Activated T-helper 1 cell treated with Interleukin-2 at 50 U/mL for 16 hours (primary cell): ENCODE measurements around the gene ACTR8.

Experiments
- DNase-seq: peaks from one replicate; pipeline ENCODE4 v3.0.0-alpha.2; 2020; ENCODE audit warnings: low read depth

Gene ACTR8

DNA sequence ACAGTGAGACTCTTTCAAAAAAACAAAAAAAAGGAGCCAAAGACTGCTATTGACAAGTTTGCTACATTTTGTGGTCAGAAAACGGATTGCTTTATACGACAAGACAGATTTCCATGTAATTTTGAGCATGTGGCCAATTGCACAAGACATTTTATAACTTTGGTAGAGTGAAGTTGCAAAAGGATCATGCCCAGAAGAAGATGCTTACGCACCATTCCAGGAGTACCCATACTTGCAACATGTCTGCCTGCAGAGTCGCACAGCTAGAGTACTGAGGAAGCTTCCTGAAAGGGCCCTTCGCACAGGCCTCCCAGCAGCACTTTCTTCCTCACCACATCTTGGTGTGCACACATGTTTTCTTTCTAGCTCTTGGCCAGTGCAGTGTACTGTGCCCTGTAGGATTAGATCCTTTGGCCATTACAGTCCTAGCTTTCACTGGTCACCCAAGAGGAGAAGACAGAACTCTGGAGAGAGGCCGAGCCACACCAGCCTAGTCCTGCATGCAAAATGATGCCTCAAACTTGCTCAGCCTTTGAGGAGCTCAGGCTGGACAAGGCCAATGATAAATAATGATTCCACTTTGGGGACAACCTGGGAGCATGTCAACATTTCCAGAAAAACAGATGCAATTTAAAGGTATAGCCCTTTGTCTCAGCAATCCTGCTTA lies 47.4 kb downstream of the ACTR8 start:
- DNase-seq = no peak

DNA sequence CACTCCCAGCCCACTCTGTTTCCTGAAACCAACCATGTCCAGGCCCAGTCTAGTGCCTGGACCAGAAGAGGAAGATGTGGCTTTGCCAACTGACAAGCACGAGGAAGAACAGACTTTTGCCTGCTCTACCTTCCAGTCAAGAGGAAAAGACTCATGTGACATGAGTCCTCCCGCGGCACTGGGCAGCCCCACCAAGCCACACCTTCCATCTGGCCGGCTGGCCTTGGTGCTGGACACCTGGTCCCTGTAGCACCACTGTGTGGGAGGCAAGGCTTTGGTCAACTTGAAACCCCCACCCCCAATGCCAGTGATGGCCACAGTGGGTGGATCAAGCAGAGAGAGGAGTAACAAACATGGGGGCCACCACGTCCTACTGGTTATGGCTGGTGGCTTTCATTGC lies 48.3 kb downstream of the ACTR8 start:
- no peak for DNase-seq

DNA sequence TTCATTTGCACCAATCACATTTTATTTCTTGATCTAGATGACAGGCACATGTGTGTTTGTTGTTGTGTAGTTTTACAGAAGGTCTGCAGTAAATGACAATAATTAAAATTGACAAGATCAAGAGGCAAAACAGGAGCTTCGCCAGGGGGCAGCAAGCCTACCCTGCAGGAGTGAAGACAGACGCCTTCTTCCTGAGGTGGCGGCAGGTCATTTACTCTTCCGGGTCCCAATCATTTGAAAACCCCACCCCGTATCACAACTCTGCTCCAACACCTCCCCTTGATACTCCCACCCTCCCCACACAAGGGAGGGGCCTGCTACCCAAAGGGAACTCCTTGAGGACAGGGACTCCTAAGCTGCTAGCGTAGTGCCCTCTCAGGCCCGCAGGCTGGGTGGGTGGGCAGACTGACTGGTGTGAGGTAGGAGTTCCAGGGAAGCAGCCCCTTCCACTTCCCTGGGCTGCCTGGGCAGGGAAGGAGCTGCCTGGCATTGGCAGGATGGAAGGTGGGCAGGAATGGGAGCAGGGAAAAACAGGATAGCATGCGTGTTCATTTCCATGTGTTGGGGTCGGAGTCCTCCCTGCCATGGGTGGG lies 48.8 kb downstream of the ACTR8 start:
- no peak for DNase-seq

DNA sequence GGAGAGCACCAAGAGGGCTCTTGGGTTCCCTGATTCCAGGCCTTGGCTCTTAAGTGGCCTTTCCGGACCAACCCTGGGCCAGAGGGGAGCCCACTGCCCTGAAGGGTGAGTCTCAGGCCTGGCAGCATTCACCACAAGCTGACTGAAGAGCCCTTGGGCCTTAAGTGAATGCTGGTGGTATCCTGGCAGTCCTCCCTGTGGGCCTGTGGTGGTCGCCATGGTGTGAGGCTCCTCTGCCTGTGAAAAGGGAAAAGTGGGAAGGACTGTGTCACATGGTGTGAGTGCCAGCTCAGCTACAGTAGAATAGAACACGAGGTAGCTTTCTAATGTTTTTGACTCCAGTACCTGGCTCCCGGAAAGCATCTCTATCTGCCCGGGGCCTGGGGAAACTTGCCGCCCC lies 51.0 kb downstream of the ACTR8 start:
- DNase-seq = no peak

DNA sequence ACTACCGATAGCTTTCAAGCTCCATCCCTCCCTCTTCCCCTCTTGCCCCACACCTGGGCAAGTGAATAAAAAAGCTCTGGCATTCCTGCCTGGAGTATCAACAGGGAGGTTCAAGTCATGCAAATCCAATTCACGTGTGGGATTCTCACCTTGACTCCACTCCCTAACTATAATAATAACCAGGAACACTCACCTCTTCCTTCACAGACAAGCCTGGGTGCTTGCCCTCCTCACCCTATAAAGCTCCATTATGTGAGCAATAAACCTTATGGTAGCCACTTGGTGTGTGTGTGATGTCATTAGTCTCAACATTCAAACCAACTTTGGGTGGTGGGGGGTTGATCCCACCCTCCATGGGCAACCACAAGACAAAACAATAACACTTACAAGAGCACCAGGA lies 52.3 kb downstream of the ACTR8 start:
- DNase-seq = no peak

DNA sequence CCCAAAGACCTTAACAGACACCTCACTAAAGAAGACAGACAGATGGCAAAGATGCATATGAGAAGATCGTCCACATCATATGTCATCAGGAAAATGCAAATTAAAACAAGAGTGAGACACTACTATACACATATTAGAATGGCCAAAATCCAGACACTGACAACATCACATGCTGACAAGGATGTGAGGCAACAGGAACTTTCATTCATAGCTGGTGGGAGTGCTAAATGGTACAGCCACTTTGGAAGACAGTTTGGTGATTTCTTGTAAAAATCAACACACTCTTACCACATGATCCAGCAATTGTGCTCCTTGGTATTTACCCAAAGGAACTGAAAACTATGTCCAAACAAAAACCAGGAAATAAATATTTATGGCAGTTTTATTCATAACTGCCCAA lies 53.4 kb downstream of the ACTR8 start:
- DNase-seq = no peak

DNA sequence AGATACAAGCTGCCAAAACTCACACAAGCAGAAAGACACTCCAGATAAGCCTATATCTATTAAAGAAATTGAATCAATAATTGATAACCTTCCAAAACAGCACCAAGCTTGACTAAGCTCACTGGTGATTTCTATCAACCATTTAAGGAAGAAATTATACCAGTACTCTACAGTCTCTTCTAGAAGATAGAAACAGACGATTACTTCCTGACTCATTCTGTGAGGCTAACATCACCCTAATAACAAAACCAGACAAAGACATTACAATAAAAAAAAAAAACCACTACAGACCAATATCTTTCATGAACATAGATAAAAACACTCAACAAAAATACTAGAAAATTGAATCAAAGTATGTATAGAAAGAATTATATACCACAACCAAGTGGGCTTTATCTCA lies 55.9 kb downstream of the ACTR8 start:
- DNase-seq = no peak

DNA sequence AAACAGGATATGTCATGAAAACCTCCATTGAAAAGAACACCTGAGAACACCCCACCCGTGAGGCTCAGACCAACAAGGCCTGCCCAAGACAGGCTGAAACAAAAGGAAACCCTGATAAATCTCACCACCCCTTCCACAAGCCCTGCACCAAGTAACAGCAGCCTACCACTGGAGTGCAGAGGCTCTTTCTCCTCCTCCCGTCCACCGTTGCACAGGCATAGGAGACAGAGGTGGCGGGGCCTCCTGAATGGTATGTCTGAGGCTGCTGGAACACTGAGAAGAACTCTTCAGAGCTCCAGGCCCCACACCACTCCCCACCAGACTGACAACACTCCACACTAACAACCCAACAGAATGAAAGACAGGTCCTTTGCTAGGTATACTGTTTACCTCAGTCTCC lies 57.2 kb downstream of the ACTR8 start:
- no peak for DNase-seq

DNA sequence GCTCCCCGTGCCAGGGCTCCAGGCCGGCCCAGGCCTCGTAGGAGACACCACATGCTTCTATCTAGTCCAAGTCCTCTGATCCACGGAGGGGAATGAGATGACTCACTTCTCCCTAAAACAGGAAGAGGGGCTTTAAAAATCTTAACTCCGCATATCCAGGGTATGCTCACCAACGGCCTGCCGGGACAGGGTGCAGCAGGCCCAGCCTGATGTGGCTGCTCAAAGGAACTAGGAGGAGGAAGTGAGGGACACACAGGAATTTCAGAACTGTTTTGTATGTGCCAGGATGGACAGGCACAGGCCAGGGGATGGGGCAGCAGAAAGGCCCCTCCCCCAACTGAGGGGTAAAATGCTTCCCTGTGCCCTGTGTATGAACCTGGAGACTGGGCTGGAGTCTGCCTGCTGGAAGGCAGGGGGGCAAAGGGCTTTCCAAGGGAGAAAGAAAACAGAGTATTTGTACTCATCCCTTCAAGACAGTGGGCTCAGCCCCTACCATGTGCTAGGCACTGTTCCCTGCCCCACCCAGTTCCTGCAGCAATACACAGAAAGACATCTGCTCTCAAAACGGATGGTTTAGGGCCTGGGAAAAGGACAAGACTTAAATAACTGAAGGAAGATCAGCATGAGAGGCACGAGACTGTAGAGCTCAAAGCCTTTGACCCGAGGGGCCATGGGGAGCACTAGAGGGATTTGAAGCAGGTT lies 57.8 kb downstream of the ACTR8 start:
- DNase-seq = no peak

DNA sequence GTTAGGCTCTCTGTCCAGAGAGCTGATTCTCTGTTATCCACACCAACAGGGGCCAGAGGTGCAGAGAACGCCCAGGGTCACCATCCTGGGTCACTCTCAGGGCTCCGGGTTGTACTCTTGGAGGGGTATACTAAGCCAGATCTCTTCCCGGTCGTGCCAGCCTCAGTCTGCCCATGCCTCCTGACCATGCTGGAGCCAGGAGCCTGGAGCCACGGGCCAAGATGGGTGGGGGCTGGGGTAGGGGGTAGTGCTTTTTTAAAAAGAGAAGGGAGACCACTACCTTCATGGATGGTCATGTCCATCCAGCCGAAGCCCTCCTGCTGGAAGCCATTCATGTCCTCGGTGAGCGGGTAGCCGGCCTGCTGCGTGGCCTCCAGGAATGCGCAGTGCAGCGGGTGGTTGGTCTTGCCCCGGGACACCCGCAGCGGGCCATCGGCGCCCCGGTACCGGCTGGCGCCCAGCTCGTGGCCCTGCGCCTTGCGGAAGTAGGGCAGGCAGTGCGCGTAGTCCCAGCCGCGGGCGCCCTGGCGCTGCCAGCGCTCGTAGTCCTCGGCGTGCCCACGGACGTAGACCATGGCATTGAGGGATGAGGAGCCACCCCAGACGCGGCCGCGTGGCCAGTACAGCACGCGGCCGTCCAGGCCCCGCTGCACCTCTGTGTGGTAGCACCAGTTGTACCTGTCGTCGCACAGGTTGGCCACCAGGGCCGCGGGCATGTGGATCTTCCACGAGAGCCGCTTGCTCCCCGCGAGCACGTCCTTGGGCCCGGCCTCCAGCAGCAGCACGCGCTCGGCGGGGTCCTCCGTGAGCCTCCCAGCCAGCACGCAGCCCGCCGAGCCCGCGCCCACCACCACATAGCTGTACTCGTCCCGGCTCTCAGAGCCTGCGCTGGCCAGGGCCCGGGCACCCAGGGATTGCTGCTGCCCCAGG lies 58.7 kb downstream of the ACTR8 start:
- no peak for DNase-seq

DNA sequence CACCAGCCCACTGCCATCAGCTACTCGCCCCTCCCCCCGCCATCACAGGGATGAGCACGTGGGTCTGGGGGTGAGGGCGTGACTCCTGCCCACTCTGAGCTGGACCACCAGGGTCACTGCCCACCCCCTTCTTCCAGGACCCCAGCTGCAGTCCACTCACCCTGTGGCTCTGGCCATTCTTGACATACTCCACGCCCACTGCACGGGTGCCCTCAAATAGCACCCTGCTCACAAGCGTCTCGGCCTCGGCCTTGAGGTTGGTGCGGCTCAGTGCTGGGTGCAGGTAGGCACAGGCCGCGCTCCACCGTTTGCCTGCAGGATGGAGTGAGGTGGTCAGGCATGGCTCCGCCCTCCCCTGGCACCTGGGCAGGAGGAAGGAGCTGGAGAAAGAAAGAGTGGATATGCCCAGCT lies 59.6 kb downstream of the ACTR8 start:
- no peak for DNase-seq

DNA sequence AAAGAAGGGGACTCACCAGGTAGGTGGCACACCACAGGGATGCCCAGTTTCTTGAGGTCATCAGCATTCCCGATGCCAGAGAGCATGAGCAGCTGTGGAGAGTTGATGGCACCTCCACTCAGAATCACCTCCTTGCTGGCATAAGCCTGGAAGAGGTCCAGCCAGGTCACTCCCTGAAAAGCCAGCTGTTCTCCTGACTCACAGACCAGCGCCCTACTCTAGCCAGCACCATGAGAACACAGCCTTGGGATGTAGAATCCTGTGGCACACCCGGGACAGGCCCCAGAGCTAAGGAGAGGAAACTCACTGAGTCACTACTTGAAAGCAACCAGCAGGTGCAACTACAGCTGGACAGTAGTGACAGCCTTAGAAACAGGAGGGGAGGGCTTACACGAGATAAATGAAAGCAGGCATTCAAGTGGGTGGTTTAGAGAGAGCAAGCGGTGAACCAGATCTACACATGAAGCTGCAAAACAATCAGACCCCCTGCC lies 60.3 kb downstream of the ACTR8 start:
- no peak for DNase-seq

DNA sequence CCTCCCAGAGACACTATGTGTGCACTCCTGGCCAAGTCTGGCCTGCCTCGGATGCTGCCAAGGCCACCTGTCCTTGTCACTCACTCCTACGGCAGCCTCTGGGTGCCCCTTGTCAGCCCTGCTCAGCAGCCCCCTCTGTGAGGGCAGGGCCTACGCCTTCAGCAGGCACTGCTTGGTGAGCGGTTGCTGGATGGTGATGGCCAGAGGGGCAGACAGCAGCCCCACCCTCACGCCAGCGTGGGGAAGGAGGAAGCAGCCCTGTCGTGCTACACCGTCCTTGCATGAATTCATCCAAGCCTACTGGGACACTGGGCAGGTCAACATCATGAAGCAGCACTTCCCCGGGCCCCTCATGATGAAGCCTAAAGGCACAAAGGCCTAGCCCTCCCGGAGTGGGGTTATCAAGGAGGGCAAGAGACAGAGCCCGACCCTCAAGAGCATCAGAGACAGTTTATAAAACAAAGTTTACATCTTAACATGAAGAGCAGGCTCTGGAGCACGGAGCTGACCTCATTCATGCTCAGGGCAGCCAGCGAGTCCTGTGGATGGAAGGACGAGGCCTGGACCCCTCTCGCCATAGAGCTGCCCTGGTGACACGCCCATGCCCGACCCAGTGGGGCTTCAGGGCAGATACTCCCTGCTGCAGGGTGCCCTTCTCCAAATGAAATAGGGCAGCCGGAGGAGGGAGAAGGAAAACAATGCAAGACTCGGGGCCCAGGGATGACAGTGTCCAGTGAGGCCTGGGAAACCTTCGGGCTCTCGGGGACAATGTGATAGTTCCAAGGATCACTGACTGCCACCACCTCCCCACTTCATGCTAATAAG lies 61.0 kb downstream of the ACTR8 start:
- DNase-seq = no peak

DNA sequence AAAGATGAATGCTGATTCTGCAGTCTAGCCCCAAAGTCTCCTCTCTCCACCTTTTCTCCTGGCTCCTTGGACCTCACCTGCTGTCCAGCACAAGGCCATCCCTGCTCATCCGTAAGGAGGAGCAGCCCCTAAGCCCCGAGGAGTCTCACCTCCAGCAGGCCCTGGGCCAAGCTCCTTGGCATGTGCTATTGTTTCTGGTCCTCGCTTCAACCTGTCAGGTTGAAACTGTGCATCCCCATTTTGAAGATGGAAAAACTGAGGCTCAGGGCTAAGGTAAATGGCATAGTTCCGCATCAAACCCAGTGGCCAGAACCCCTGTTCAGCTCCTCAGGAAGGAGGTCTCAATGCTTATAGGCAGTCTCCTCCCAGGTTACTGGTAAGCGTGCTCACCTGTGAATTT lies 61.9 kb downstream of the ACTR8 start:
- no peak for DNase-seq

DNA sequence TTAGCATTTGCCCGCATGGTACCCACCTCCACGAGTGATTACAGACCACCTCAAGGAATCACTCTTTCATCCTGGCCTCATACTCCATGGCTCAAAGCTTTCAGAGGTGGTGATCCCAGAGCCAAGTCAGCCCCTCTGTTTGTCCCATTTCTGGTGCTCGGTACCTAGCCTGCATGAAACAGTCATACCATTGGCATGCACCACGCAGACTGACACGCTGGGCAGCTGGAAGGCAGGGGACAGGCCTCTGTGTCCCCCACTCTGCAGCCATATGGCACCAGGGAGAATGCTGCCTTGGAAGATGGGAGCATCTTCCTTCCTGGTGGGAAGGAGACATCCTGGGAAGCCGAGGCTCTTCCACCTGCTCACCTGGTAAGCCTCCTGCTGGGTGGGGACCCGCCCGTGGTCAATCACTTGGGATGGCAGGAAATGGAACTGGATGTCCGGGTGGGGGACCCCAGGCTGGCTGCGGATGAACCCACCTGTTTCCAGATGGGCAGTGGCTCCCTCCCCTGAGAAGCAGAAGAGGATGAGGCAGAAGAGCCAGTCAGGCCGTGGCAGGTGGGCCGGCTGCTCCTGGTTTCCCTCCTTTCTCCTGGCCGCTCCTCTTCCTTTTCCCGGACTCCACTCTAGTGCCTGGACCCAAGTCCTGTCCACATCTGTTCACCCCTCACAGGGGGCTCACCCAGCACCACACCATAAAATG lies 62.6 kb downstream of the ACTR8 start:
- no peak for DNase-seq

DNA sequence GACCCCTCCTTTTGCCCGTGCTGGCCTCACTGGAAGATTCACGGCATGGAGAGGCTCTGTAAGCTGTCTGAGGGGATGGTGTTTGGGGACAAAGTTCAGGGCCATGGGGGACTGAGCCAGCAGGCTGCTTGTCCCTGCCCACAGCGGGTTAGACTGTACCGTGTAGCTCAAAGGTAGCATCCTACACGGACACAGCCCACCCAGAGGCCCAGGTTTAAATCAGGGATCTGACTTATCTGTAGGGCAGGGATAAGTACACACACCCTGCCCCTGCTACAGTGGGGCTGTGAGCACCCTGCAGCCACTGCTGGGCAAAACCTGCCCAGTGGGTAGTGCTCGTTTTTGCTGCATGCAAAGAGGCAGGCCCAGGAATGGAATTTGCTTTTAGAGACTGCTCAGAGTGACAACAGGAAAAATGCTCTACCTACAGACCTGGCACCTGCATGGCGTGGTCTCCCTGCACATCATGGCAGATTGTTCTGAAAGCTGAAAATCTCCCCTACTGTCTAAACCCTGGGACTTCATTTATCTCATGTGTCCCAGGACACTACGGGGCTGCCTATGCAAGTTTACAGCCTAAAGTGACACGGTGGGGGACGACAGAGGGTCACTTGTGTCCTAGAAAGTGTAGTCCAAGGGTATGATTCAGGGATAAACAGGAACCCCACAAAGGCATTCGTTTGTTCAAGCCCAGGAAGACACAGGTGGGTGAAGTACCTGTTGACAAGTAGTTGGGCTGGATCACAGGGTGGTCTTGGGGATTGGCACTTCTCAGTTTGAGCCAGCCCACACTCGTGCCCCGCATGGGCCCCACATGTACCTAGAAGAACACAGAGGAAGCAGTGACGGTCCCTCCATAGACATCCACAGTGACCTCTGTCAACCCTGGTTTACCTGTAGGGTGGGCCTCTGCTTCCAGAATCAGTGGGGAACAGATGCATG lies 63.5 kb downstream of the ACTR8 start:
- no peak for DNase-seq

DNA sequence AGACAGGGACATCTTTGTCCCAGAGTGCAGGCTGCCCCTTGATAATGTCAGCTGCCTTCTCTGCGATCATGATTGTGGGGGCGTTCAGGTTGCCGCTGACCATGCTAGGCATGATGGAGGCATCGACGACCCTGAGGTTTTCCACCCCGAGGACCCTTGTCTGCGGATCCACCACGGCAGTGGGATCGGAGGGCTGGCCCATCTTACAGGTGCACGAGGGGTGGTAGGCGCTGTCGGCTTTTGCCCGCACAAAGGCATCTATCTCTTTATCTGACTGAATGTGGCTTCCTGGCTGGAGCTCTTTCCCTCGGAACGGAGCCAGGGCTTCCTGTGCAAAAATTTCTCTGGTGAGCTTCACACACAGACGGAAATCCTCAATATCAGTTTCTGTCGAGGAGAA lies 64.1 kb downstream of the ACTR8 start:
- no peak for DNase-seq

DNA sequence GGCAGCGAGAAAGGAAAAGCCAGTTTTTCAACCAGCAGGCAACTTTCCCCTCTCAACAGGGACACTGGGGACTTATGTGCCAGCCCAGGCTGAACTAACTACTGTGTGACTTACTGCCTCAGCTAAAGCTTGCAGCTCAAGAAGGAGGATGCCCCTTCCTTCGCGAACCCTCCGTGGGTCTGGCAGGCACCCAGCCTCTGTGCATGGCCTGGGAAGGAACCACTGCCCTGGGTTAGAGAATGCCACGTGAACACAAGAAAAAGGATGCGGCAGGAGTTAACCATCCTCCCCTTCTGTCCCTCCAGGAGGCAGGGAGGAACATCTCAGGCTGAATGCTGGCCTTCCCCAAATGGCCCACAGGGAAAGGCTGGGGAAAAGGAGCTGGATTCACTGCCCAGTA lies 64.7 kb downstream of the ACTR8 start:
- DNase-seq = no peak
